Astrocyte (in vitro differentiated cells and primary cell): Measurements from ENCODE around the gene POLR3G. TPM values are rescaled to one million over a fixed set of nuclear protein-coding genes. Genes with fewer than 3 reads are reported as not detected.

Source experiments
- DNase-seq: peaks from one replicate; pipeline ENCODE4 v3.0.0-alpha.2; 2010; ENCODE audit warnings: low read depth
- FAIRE-seq: peaks from 2 replicates; lab custom pipeline; 2011; peaks lifted over from hg19 to GRCh38; lab: Jason Lieb, UNC
- H2AFZ ChIP-seq: 2 replicates; pipeline ENCODE4 v1.6.0; 2012; ENCODE audit warnings: low read depth, low read length, inconsistent platforms
- H3K27ac ChIP-seq: 2 replicates; pipeline ENCODE4 v1.5.1; 2011; ENCODE audit warnings: low read depth, low read length, inconsistent platforms
- H3K27me3 ChIP-seq: 2 replicates; pipeline ENCODE4 v1.6.0; 2011; ENCODE audit warnings: low read length, inconsistent platforms; ENCODE audit not compliant: insufficient read depth
- H3K36me3 ChIP-seq: 2 replicates; pipeline ENCODE4 v1.5.1; 2011; ENCODE audit warnings: low read length, inconsistent platforms; ENCODE audit not compliant: insufficient read depth
- H3K4me1 ChIP-seq: 2 replicates; pipeline ENCODE4 v1.5.1; 2011; ENCODE audit warnings: low read length, inconsistent platforms; ENCODE audit not compliant: insufficient read depth
- H3K4me2 ChIP-seq: 2 replicates; pipeline ENCODE4 v1.6.0; 2012; ENCODE audit warnings: low read length, inconsistent platforms
- H3K4me3 ChIP-seq: 2 replicates; pipeline ENCODE4 v1.5.1; 2011; ENCODE audit warnings: low read depth, mild to moderate bottlenecking, low read length, inconsistent platforms; ENCODE audit not compliant: insufficient read depth
- H3K79me2 ChIP-seq: 2 replicates; pipeline ENCODE4 v1.6.0; 2012; ENCODE audit warnings: mild to moderate bottlenecking, low read length, inconsistent platforms; ENCODE audit not compliant: insufficient read depth
- H3K9ac ChIP-seq: 2 replicates; pipeline ENCODE4 v1.6.0; 2012; ENCODE audit warnings: mild to moderate bottlenecking, low read length, inconsistent platforms
- H3K9me3 ChIP-seq: 2 replicates; pipeline ENCODE4 v1.5.1; 2012; ENCODE audit warnings: low read depth, mild to moderate bottlenecking, low read length, inconsistent platforms; ENCODE audit not compliant: insufficient read depth
- H4K20me1 ChIP-seq: 2 replicates; pipeline ENCODE4 v1.6.0; 2012; ENCODE audit warnings: low read length, inconsistent platforms; ENCODE audit not compliant: insufficient read depth
- H3K27ac Mint-ChIP-seq: one replicate; pipeline ENCODE4 v1.8.0; 2021; ENCODE audit warnings: mild to moderate bottlenecking, mixed read lengths; ENCODE audit not compliant: unreplicated experiment
- H3K27me3 Mint-ChIP-seq: one replicate; pipeline ENCODE4 v1.8.0; 2021; ENCODE audit warnings: low read depth, mixed read lengths; ENCODE audit not compliant: unreplicated experiment
- H3K36me3 Mint-ChIP-seq: one replicate; pipeline ENCODE4 v1.8.0; 2021; ENCODE audit warnings: low read depth, mixed read lengths; ENCODE audit not compliant: unreplicated experiment
- H3K4me1 Mint-ChIP-seq: one replicate; pipeline ENCODE4 v1.8.0; 2021; ENCODE audit warnings: low read depth, mixed read lengths; ENCODE audit not compliant: unreplicated experiment
- H3K4me3 Mint-ChIP-seq: one replicate; pipeline ENCODE4 v1.8.0; 2021; ENCODE audit warnings: mild to moderate bottlenecking, moderate library complexity, mixed read lengths; ENCODE audit not compliant: unreplicated experiment
- H3K9me3 Mint-ChIP-seq: one replicate; pipeline ENCODE4 v1.8.0; 2021; ENCODE audit warnings: mild to moderate bottlenecking, mixed read lengths; ENCODE audit not compliant: unreplicated experiment
- EZH2 ChIP-seq: IDR thresholded peaks from 2 replicates; pipeline ENCODE4 v1.6.1; 2012; ENCODE audit warnings: mild to moderate bottlenecking, low read length, inconsistent platforms; ENCODE audit not compliant: insufficient read depth
- total RNA-seq: library from RNA; stranded (reverse); gene quantifications from 2 replicates; pipeline ENCODE4 v1.2.1, GENCODE V29; 2021
- TF ChIP-seq, protein P1 (sequence below): IDR thresholded peaks from 2 replicates; pipeline ENCODE4 v1.5.1; 2011; ENCODE audit warnings: low read depth, mild to moderate bottlenecking, inconsistent platforms, low read length, moderate library complexity; ENCODE audit not compliant: insufficient read depth

POLR3G gene
- total RNA-seq, 1 donor from 2014 or later, result 6.3 TPM

DNA sequence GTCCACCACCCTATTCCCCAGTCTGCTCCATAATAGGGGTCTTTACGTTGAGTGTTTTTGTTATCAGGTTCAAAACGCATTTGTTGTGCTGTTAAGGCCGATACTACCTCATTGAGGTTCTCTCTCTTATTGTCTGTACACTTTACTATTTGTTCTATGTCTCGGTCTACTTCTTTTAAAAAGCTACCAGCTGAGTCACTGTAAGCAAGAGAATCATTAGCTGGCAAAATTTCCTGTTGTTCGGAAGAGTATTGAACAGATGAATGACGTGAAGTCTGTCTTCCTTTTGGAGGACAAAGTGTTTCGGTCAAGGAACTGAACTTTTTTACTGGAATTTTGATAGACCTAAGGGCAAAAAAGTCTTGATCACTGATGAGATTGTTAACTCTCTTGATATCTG, 44.4 kb downstream of the POLR3G start:
- H3K36me3 Mint-ChIP-seq, result peaks cover 16% of the 10 kb centered on the region
- Histone ChIP-seq H3K9me3 (no peaks in the 10 kb centered on the region), H3K4me3 (no peak overlapping the region), H3K27ac (peak overlapping the region; percentile 14), H4K20me1 (peaks cover 14% of the 10 kb centered on the region), H3K4me2 (peak overlapping the region; percentile 13), H3K4me1 (peaks cover 4% of the 10 kb centered on the region), H3K79me2 (no peaks in the 10 kb centered on the region), H3K27me3 (no peaks in the 10 kb centered on the region), H3K9ac (no peak overlapping the region), H3K36me3 (peaks cover 22% of the 10 kb centered on the region), H2AFZ (no peak overlapping the region)
- no peak overlapping the region for H3K4me3 Mint-ChIP-seq
- FAIRE-seq (no peak), DNase-seq (no peak)
- no peaks in the 10 kb centered on the region for H3K9me3 Mint-ChIP-seq
- H3K4me1 Mint-ChIP-seq, result peaks cover 10% of the 10 kb centered on the region
- TF ChIP-seq, protein P1, sequence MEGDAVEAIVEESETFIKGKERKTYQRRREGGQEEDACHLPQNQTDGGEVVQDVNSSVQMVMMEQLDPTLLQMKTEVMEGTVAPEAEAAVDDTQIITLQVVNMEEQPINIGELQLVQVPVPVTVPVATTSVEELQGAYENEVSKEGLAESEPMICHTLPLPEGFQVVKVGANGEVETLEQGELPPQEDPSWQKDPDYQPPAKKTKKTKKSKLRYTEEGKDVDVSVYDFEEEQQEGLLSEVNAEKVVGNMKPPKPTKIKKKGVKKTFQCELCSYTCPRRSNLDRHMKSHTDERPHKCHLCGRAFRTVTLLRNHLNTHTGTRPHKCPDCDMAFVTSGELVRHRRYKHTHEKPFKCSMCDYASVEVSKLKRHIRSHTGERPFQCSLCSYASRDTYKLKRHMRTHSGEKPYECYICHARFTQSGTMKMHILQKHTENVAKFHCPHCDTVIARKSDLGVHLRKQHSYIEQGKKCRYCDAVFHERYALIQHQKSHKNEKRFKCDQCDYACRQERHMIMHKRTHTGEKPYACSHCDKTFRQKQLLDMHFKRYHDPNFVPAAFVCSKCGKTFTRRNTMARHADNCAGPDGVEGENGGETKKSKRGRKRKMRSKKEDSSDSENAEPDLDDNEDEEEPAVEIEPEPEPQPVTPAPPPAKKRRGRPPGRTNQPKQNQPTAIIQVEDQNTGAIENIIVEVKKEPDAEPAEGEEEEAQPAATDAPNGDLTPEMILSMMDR, result no peak
- TF ChIP-seq EZH2, result no peak
- H3K27ac Mint-ChIP-seq, result peak overlapping the region; percentile 2
- H3K27me3 Mint-ChIP-seq, result no peaks in the 10 kb centered on the region

DNA sequence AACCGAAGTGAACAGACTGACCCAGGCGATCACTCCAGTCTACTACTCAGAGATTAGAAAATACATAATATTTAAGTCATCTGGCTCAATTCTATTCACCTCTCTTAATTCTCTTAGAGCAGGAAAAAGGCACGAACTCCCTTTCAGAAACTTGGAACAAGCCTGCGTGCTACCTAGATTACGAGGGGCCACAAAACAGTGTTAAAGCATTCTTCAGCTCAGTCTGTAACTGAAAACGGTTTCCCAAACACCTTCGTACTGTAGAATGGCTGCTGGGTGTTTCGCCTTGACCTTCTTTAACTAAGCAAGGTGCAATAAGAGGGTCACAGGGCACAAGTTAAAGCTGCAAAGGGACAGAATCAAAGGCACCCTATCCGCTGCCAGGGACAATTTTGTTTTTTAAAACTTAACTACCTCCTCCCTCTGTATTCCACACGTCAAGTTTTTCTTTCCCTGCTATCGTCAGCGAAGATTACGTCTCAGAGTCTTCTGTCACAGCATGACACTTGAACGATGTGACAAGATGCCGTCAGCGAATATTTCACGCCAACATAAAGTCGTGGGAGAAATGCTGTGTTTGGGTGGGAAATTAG, 54.0 kb downstream of the POLR3G start:
- Mint-ChIP-seq H3K36me3 (peaks cover 6% of the 10 kb centered on the region), H3K27me3 (no peaks in the 10 kb centered on the region), H3K9me3 (no peaks in the 10 kb centered on the region), H3K4me3 (peak overlapping the region; percentile 98), H3K4me1 (peaks cover 9% of the 10 kb centered on the region), H3K27ac (peak overlapping the region; percentile 95)
- Histone ChIP-seq H3K36me3 (peaks cover 3% of the 10 kb centered on the region), H3K79me2 (peaks cover 43% of the 10 kb centered on the region), H2AFZ (peak overlapping the region; percentile 93), H3K4me3 (peak overlapping the region; percentile 97), H3K27me3 (peaks cover 2% of the 10 kb centered on the region), H3K9ac (peak overlapping the region; percentile 99), H3K4me1 (peaks cover 12% of the 10 kb centered on the region), H4K20me1 (peaks cover 11% of the 10 kb centered on the region), H3K4me2 (peak overlapping the region; percentile 97), H3K27ac (peak overlapping the region; percentile 93), H3K9me3 (no peaks in the 10 kb centered on the region)
- DNase-seq (peak; percentile 25), FAIRE-seq (no peak)
- no peak for TF ChIP-seq EZH2
- TF ChIP-seq, protein P1, result no peak
